AML-193 (cell line): ENCODE results near the gene ROCK1.
"Not testable (repeated sequence)": the region's sequence is repeated elsewhere in the genome, so short reads cannot be mapped to it uniquely, and the experiment has no call there.

Experiments used
- DNase-seq, 2 experiments: peaks; one replicate each; lab custom pipeline; 2025; lab: John Stamatoyannopoulos, UW

The ROCK1 gene

DNA sequence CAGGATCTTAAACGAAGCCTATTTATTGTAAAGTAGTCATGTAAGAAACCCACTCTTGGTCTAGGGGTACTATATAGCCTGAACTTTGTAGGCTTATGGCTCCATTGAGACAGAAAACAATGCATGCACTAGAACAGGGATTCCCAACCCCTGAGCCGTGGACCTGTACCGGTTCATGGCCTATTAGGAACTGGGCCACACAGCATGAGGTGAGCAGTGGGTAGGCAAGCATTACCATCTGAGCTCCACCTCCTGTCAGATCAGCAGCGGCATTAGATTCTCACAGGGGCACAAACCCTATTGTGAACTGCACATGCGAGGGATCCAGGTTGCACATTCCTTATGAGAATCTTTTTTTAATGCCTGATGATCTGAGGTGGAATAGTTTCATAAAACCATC, 59.2 kb downstream of the ROCK1 start:
- no peak for DNase-seq

DNA sequence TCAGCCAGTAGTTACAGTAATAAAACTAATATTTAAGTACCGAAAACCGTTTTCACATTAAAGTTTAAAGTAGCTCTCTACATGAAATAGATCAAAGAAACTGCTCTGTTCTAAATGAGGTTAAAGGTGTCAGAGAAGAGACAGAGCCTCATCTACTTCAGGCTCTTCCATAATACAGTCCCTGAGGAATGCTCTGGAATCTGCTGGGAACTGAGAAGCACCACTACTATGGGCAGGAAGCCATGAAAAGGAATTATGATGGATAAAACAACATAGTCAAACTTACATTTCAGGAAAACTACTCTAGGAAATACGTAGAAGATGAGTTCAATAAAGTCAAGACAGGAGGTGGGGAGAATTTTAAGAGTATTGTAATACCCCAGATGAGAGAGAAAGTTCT, 60.0 kb downstream of the ROCK1 start:
- DNase-seq, result no peak

DNA sequence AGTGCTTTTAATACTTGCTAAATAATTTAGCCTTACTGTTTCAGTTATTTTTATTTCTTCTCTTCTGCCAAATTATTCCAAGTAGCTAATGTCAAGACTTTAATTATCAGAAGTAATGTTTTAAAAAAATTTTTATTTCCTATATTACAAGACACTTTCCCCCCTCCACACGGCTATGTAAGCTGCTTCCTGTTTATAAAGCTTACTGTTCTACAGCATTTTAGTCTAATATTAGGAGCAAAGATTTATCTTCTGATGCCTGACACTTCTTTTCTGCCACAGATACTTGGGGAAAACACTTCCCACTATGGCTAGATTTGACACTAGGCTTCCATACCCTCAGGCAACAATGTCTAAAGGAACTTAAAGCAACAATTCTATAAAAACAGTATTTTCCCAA, 62.3 kb downstream of the ROCK1 start:
- DNase-seq, result no peak

DNA sequence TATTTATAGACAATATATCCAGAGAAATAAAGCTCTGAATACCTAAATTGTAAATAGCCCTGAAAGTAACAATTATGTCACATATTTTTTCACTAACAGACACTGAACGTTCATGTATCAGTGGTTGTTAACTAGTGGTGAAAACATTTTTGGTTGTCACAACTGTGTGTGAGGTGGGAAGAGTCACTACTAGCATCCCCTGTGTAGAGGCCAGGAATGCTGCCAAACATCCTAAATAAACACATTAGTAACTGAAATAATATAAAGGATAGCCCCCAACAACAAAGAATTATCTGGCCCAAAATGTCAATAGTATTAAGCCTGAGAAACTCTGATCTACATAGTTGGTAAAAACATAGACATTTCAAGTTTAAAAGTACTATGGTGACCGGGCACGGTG, 64.5 kb downstream of the ROCK1 start:
- no peak for DNase-seq

DNA sequence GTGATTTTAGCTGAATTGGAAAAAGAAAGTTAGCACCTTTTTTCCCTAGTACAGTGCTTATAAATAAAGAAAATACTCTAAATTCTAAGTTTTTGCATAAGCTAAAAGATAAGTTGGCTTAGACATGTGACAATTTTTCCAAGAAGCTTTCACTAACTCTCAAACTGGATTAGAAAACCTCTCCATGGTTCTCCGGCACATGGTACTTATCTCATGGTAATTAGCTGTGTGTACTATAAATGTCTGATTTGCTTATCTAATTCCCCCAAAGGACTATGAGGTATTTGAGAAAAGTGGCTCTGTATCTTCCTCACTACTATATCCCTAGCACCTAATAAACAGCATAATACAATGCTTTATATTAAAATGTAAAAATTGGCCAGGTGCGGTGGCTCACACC, 71.1 kb downstream of the ROCK1 start:
- no peak for DNase-seq

DNA sequence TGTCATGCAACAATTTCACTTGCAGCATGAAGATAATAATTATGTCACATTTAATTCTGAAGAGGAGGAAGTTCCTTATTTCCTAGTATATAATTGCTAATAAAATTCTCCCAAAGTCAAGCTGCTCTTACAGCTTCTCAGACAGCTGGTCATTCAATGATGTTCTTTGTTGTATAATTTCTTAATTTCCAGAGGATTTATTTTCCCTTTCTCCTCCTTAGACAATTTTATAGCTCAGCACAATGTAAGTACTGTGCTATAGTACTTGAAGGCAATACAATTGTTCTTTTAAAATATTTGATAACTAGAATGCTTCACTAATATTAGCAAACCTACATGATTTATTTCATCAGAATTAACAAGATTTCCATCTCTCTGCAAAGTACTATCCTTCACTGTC, 73.4 kb downstream of the ROCK1 start:
- no peak for DNase-seq

DNA sequence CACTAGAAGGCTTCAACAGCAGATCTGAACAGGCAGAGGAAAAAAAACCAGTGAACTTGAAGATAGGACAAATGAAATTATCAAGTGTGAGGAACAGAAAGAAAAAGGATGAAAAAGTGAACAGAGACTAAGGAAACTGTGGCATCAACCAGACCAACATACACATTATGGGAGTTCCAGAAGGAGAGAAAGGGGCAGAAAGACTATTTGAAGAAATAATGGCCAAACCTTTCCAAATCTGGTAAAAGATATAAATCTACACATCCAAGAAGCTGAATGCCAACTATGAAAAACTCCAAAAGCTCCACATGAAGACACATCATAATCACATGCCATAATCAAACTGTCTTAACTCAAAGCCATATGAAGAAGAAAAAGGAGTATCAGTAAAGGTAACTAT, 79.8 kb downstream of the ROCK1 start:
- DNase-seq, result no peak

DNA sequence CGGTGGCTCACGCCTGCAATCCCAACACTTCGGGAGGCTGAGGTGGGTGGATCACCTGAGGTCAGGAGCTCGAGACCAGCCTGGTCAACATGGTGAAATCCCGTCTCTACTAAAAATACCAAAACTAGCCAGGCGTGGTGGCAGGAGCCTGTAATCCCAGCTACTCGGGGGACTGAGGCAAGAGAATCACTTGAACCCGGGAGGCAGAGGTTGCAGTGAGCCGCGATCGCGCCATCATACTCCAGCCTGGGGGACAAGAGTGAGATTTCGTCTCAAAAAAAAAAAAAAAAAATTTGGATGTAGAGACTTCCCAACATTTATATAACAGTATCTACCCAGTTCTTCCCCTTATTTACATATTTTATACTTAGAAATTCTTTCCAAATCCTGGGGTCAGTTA, 93.4 kb downstream of the ROCK1 start:
- not testable (repeated sequence) for DNase-seq

DNA sequence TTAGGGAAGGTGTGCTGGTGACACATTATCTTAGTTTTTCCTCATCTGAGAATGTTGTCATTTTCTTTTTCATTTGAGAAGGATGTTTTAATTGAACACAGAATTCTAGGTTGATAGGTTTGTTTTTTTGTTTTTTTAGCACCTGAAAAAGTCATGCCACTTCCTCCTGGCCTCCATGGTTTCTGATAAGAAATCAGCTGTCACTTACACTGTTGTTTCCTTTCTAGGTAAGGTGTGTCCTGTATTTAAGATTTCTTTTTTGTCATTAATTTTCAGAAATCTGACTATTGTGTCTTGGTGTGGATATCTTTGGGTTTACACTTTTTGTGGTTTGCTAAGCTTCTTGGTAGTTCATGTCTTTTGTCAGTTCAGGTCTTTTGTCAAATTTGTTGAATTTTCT, 99.3 kb downstream of the ROCK1 start:
- DNase-seq, result no peak

DNA sequence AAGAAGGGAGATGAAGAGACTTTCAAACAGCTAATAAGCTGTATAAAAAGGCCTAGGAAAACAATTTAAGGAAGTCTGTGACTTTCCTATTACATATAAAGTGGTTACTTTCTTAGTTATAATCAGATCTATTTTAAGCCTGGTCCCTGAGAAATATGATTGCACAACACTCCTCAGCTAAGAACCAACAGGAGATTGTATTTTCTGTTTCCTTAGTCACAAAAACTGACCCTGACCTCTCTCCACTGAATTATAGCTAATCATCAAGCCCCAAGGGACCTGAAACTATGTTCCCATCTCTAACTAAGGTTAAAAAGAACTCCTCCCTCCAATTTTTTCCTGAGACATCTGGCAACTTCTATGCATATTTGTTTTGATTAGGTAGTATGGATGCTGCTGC, 106.9 kb downstream of the ROCK1 start:
- DNase-seq, result peak; percentile 24 to 49

DNA sequence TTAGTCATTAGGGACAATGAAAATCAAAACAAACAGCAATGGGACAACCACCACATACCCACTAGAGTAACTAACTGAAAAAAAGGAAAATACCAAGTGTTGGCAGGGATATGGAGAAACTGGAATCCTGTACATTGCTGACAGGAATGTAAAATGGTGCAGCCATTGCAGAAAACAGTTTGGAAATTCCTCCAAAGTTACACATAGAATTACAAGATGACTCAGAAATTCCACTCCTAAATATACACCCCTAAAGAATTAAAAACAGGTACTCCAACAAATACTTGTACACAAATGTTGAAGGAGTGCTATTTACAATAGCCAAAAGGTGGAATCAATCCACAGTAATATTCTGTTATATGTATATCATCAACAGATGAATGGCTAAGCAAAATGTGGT, 110.9 kb downstream of the ROCK1 start:
- DNase-seq, result no peak

DNA sequence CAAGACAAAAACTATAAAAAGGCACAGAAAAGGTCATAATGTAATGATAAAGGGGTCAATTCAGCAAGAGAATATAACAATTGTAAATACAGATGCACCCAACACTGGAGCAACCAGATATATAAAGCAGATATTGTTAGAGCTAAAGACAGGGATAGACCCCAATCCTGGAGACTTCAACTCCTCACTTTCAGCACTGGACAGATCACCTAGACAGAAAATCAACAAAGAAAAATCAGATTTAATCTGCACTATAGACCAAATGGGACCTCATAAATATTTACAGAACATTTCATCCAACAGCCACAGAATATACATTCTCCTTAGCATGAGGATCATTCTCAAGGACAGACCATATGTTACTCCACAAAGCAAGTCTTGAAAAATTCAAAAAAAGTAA, 114.2 kb downstream of the ROCK1 start:
- no peak for DNase-seq

DNA sequence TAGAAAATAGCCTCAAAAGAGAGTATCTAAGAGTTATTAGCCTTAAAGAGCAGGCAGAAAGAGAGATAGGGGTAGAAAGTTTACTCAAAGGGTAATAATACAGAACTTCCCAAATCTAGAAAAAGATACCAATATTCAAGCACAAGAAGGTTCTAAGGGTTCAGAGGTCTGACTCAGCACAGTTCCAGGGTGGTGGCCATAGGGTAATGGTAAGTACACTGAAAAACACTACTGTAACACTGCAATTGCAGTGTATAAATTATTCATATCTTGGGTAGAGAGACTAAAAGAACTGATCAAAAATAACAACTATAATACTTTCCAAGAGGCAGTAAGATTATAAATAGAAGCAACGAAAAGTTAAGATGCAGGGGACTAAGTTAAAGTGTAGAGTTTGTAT, 115.2 kb downstream of the ROCK1 start:
- no peak for DNase-seq

DNA sequence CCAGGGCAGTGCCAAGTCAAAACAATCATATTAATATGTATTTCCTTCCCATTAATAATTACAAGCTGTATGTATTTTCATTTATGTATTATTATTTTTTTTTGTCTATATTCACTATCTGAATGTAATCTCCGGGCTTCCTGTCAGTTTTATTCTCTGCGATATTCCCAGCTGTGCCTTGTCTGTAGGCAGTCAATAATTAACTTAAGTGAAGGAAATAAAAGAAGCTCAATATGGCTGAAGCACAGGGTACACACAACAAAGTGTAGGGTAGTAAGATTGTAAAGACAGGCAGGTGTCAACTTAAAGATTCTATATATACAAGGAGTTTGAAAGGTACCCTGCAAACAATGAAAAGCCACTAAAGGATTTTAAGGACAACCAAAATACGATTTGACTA, 122.9 kb downstream of the ROCK1 start:
- DNase-seq, result no peak

DNA sequence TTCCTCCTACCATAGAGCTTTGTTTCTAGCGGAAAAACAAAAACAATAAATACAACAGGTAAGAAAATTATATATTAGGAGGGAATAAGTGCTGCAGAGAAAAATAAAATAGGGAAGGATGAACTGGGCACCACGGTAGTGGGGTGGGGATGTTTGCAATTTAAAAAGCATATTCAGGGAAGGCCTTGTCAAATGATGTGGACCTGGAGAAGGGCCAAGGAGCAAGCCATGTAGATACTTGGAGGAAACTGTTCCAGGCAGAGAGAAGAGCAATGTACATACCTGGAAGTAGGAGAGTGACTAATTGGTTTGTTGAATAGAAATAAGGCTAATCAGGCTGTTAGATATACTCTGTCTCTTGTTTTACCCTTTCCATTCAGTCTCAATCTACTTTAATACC, 136.5 kb downstream of the ROCK1 start:
- no peak for DNase-seq

DNA sequence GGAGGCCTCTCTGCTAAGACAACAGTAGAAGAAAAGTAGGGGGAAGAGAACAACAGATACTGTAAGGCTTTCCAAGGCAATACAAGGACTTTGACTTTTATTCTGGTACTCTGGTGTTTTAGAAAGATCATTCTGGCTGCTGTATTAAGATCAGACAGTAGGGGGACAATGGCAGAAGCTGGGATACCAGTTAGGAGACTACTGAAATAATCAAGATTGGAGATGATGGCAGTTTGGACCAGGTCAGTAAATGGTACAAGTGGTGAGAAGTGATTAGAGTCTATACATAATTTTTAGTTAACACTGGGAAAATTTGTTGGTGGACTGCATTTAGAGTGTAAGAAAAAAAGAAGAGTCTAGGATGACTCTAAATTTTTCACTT, 139.7 kb downstream of the ROCK1 start:
- DNase-seq, result peak; percentile 10 to 50

DNA sequence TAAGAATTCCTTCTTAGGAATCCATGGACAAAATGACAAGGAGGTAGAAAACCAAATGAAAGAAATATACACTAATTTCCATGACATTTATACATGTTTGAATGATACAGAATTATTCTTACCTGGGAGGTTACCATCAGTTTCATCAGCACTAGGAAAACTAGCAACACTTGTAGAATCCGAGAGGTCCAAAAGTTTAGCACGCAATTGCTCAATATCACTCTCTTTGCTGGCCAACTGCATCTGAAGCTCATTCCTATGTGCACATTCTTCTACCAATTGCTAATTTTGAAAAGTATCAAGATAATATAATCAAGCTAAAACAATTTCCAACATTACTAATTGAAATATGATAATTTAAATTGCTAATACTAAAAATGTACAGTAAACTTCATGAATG, 144.8 kb downstream of the ROCK1 start:
- no peak for DNase-seq

DNA sequence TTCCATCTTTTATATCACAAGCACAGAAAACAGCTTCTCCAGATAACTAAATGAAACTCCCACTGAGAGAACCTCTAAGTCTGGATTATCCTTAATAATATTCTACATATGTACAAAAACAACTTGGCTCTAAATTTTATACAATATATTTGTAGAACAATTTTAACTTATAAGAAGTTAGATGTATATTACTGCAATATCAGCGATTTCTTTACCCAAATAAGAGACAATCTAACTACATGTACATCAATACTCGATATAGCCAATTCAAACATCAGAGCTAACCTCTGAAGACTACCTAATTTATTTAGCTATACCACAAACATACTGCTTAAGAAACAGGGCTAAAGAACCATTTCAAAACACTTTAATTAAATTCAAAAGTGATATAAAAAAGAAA, 148.6 kb downstream of the ROCK1 start:
- no peak for DNase-seq

DNA sequence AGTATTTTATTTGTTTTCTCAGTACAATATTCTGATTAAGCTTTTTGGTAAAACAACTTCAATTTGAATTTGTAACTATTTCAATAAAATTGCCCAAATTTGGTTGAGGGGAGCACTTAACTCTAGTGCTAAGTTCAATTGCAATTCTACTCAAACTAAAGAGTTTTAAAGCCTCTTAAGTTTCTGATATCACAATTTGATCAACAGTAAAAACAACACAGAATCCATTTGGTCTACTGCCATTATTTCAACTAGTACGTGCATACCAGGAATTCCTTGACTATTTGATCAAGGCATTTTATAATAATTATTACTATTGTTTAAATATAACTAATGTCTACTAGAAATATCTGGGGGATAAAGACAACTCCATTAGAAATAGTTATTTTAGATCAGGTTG, 150.9 kb downstream of the ROCK1 start:
- no peak for DNase-seq

DNA sequence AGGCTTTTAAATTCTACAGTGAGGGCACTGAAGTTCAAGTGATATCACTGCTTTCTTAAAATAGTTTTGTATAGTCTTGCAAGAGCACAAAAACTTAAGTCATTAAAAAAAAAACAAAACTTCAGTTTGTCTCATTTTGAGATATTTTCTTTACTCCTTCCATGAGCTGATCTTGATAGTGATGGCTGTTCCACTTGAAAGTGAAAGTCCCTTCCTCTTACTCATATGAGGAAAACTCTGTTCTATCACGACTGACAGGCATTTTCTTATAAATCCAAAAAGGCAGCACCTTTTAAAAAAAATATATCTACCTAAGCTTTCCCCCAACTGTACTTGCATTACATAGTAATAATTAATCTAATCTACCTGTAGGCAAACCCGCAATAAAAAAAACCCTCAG, 160.8 kb downstream of the ROCK1 start:
- DNase-seq, result not testable (repeated sequence)
